Sigmoid colon (tissue), 4 donors: Measurements from ENCODE around the gene FGF12.

Experiments
- CTCF ChIP-seq, 4 experiments: fragments of 450-650 bp in 3 of 4; fragments of 200-600 bp in 1 of 4; IDR thresholded peaks; one replicate each; pipeline ENCODE4 v1.5.1; 2016 to 2019; ENCODE audit warnings: antibody characterized with exemption in 4 of 4, mild to moderate bottlenecking in 3 of 4, moderate library complexity in 2 of 4
- EP300 ChIP-seq, 4 donors: sonication (generic); formaldehyde crosslinking; IDR thresholded peaks; one replicate each; pipeline ENCODE4 v1.6.1; 2017; ENCODE audit warnings: antibody characterized with exemption in 4 of 4
- POLR2A ChIP-seq, 2 donors: fragments of 450-650 bp; IDR thresholded peaks; one replicate each; pipeline ENCODE4 v1.6.1; 2016; ENCODE audit warnings: antibody characterized with exemption in 2 of 2, mild to moderate bottlenecking in 2 of 2, moderate library complexity in 2 of 2
- POLR2AphosphoS5 ChIP-seq, 4 donors: sonication (generic); formaldehyde crosslinking; IDR thresholded peaks; one replicate each; pipeline ENCODE4 v1.6.1; 2017; ENCODE audit warnings: antibody characterized with exemption in 4 of 4

GRCh38 chr3:192737506-192737905 is 10.2 kb upstream of the FGF12 start:
- TF ChIP-seq CTCF (IDR thresholded peaks at IDR 0.05) (no peak), EP300 (IDR thresholded peaks at IDR 0.05) (no peak), POLR2A (IDR thresholded peaks at IDR 0.05) (no peak), POLR2AphosphoS5 (IDR thresholded peaks at IDR 0.05) (no peak)
